NCI-H1930 (cell line): ENCODE data around the gene TUBA1C.
"Not testable (repeated sequence)": the region's sequence is repeated elsewhere in the genome, so short reads cannot be mapped to it uniquely, and the experiment has no call there.

ENCODE experiments used
- DNase-seq, 2 experiments: peaks; one replicate each; lab custom pipeline; 2025; lab: John Stamatoyannopoulos, UW

TUBA1C gene

DNA sequence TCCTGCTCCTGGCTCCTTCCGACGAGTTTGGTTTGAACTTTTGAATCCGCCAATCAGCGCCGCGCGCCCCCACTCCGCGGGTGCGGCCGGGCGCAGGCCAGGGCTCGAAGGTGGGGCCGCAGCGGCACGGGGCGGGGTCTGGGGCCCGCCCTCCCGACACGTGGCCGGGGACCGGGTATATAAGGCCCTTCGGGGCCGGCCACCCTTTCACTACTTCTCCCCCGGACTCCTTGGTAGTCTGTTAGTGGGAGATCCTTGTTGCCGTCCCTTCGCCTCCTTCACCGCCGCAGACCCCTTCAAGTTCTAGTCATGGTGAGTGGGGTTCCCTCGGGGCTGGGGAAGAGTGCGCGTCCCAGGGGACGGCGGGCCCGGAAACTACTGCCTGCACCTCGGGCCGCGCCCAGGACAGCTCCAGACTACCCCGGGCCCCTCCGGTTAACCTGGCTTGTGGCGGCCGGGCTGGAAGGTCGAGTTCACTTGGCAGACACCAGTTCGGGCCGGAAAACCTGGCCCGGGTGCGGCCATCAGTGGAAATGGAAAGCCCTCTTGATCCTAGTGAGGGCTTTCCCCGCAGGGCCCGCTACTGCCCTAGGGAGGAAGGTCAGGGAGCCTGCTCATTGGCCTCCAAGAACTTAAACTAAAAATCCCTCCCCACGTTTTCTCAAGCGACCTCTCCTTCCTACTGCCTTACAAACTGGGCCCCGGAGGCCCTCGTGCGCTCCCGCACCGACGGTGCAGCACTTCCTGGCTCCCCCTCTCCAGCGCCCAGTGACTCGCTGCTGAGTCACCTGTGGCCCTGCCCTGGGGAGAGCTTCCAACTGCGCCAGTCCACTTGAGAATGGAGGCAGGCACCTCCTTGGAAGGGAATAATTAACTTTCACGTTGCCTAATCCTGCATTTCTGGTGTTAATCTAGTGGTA is at the start of gene TUBA1C:
TUBA1C (plus strand) TSS at position 210 of the 920 bp plus-strand sequence; CDS start at position 310, 100 bp downstream.
- DNase-seq, result peak; percentile 86 to 87

DNA sequence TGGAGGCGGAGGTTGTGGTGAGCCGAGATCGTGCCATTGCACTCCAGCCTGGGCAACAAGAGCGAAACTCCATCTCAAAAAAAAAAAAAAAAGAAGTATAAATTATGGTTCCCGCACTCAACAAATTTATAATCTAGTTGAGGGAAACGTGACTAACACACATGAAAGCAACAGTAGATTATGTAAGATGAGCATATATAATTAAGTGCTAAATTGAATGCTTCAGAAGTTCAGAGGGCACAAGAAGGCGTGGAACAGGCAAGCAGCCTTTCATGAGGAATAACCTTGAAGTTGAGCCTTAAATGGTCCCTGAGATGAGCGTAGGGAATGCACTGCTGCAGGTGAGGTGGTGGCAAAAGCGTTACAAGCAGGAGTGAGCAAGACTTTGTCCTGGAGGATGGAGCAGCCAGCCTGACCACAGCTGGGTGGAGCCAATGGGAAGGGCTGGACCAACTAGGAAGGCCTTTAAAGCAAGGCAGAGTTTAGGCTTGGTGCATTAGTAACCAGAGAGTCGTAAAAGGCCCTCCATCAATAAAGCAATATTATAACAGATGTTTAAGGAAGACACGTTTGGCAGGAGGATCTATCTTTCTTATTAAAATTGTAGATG is 45.4 kb upstream of the TUBA1C start:
- no peak for DNase-seq

DNA sequence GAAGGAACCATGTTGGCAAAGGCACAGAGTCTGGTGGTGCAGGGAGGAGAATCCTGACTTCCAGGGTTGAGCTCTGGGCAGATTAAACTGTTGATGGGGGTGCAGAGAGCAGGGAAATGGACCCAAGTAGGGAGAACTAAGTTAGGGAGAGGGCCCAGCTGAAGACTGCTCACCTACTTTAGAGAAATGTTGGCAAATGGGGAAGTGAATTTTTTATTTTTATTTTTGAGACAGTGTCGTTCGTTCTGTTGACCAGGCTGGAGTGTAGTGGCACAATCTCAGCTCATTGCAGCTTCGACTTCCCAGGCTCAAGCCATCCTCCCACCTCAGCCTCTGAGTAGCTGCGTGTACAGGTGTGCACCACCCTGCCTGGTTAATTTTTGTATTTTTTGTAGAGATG is 43.9 kb upstream of the TUBA1C start:
- DNase-seq, result no peak

- DNase-seq, result no peak
Measured at GRCh38 chr12:49223122-49223521, 41.8 kb upstream of the TUBA1C start.

GRCh38 chr12:49223590-49224369 is 41.1 kb upstream of the TUBA1C start:
- no peak for DNase-seq

DNA sequence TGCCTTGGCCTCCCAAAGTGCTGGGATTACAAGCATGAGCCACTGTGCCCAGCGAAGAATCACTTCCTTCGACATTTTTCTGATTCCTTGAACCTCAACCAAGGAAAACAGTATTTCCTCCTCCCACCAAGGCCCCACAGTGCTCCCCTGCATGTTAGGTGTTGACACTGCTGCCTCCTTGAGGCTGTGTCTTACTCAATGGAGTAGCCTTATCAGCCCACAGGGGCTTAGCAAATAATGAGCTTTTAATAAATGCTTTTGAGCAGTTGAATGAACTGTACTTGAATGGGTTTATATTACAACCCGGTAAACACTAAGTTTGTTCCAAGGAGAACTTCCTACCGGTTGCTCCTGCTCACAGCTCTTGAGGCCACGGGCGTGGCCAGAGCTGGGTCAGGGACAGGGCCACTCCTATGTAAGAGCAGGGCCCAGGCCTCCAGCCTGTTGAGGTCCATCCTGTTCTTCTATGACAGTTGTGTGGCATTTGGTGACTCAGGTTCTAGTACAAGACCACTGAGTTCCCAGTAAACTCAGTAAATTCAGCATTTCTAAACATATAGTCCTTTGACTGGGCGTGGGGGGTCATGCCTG is 39.2 kb upstream of the TUBA1C start:
- DNase-seq, result no peak

GRCh38 chr12:49227713-49228112 is 37.2 kb upstream of the TUBA1C start:
- no peak for DNase-seq

GRCh38 chr12:49228653-49229052 is 36.2 kb upstream of the TUBA1C start:
- DNase-seq, result no peak

DNA sequence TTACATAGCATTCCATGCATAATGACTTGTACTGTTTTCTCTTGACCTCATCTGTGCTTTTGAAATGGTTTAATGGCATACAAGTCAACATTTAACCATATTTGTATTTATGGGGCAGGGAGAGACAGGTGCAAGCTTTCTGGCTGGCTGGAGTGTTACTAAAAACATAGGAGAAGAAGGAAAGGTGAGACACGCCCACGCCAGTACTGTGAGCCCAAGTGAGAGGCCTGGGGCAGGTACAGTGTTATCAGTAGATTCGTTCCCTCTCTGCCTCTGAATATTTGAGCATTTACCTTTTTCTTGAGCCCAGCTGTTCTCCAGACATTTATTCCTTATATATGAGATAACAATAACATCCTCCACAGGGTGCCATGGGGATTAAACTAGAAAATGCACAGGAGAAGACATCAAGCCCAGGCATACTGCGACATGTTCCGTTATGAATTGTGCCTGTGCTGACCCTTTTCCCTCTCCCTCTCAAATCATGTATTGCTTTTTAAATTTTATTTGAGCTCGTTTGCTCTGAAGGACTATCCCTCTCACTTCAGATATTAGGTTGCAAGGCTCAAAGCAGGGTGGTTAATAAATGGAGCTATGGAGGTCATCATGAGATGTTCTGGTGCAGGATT is 34.6 kb upstream of the TUBA1C start:
- no peak for DNase-seq

GRCh38 chr12:49230805-49231194 is 34.1 kb upstream of the TUBA1C start:
- no peak for DNase-seq

DNA sequence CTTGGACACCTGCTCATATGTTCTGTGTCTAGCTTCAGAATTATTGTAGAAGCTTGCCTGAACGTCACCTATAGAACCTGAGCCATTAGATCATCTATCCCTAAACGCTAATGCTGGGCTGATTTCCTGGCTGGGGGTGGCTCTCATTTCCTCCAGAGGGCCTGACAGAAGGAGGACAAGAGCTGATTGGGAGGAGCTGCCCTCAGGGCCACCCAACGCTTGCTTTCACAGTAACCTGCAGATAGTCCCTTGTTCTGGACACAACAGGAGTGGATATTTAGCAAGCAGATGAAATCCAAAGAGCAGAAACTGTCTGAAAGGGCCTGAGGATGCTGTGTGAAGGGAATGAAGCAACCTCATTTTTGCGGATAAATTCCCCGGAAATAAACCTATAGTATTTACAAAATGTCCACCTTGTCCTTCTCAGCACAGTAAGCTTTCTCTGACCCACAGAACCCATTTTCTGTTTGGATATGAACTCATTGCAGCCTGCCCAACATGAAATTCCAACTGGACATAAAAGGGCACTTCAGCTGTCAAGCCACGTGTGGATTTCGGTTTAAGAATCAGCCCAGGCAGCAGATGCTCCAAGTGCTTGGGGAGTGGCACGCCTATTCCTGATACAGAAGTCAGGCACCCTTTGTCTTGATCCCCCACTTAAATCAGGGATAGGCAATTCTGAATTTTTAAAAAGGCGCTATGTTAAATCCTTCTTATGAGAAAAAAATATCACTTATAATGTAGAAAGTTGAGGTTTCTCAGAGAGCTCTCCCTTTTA is 32.8 kb upstream of the TUBA1C start:
- no peak for DNase-seq

DNA sequence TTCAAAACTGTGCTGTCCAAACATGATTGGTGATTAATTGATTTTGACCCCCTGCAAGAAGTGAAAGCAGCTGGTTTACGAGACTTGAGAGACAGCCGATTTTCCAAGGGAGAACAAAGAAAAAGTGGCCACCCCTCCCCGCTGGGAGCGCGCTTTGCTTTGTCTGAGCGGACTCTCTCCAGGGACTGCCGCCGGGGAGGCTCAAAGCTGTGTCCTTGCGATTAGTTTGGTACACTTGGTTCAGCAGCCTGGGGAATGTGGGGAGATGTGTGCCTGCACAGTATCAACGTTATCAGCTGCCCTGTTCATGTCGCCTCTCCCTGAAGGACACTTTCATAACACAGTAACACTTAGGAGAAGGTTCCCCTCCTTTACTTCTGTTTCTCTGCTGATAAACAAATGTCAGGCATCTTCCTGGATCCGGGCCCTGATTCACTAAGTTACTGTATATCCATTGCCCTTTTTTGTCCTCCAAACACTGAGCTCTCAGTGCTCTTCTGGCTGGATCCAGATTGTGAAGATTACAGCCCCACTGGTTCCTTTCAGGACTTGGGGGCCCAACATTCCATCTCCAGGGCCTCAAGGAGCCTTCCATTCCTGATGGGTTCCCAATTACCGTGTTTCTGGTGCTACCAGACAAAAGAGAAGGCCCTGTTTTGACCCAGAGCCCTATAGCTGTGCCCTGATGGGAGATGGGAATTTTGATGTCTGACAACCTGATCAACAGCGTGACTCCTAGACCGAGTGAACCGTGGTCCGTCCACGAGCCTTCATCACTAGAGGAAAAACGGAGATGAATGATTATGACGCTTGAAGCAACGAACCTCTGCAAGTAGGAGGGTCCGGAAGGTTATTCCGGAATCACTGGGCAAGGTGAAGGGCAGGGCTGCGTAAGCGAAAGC is 31.7 kb upstream of the TUBA1C start:
- peak; percentile 72 to 75 for DNase-seq

- peak; percentile 20 to 44 for DNase-seq
Measured at GRCh38 chr12:49233842-49234526, 30.9 kb upstream of the TUBA1C start.

GRCh38 chr12:49236423-49236822 is 28.5 kb upstream of the TUBA1C start:
- DNase-seq, result no peak

DNA sequence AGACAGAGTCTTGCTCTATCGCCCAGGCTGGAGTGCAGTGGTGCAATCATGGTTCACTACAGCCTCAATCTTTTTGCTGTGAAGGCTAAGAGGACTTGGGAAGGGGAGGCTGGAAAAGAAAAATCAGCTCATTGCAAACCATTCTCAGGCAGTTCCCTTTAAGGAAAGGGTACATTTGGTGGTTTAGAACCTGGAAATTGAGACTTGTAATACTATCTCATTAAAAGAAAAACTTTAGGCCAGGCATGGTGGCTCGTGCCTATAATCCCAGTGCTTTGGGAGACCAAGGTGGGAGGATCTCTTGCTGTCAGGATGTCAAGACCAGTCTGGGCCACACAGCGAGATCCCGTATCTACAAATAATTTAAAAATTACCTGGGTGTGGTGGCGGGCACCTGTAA is 21.3 kb upstream of the TUBA1C start:
- DNase-seq, result no peak

DNA sequence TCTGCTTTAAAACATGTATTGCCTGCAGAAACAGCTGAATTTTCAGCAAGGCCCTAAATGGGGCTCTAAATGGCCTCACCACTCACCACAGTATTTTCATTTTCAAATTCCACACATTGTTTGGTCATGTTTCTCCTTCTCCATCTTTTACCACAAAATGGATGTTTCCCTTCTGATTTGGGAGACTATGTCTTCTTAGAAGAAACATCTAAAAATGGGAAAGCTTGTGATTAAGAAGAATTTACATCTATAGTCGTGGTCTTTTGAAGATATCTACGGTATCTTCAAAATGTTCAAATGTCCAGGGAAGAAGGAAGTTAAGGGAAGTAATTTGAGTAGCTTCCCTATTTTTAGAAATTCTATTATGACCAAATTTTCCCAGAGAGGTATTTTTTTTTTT is 20.7 kb upstream of the TUBA1C start:
- DNase-seq, result no peak

DNA sequence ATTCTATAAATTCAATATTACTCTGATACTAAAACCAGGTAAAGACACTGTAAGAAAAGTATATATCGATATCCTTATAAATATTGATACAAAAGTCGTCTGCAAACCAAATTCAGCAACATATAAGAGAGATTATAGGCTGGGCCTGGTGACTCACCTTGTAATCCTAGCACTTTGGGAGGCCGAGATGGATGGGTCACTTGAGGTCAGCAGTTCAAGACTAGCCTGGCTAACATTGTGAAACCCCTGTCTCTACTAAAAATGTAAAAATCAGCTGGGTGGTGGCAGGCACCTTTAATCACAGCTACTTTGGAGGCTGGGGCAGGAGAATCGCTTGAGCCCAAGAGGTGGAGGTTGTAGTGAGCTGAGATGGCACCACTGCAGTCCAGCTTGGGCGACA is 13.5 kb upstream of the TUBA1C start:
- DNase-seq, result no peak

DNA sequence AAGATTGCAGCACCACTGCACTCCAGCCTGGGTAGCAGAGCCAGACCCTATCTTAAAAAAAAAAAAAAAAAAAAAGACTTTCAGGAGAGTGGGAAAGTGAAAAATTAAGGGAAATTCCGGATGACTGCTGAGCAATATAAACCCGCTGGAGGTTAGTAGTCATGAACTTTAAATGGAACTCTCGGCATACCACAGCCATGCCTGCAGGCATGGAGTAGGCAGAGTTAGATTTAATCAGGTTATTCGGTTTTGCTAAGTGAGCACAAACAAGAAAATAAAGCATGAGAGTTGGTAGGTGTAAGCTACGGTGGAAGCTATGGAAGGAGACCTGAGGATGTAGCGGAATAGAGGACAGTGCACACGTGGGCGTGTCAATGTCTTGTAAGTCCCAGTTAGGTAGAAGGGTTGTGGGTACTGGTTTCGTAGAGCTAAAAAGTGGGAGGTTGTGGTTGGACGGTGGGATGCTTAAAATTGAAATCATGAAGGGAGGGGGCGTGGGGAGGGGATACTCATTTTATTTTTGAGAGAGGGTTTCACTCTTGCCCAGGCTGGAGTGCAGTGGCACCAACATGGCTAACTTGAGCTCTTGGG is 11.8 kb upstream of the TUBA1C start:
- DNase-seq, result no peak

GRCh38 chr12:49255456-49255855 is 9.4 kb upstream of the TUBA1C start:
- DNase-seq, result not testable (repeated sequence)
